Loucy (cell line): ENCODE data around the gene PABPC1L.

Experiments
- H2AFZ ChIP-seq: fragments of 200-600 bp; sonication (generic); 2 replicates; pipeline ENCODE4 v1.6.0; 2016; ENCODE audit warnings: antibody characterized with exemption, mild to moderate bottlenecking, low read length, moderate library complexity
- H3F3A ChIP-seq: fragments of 200-600 bp; 2 replicates; pipeline ENCODE4 v1.6.0; 2016; ENCODE audit warnings: antibody characterized with exemption, low read depth, mild to moderate bottlenecking
- H3K27me3 ChIP-seq: fragments of 200-600 bp; sonication (generic); 2 replicates; pipeline ENCODE4 v1.6.1; 2014; ENCODE audit warnings: low read length, mild to moderate bottlenecking; ENCODE audit not compliant: insufficient read depth, poor library complexity, severe bottlenecking
- H3K36me3 ChIP-seq: fragments of 200-600 bp; sonication (generic); 2 replicates; pipeline ENCODE4 v1.6.1; 2016; ENCODE audit warnings: low read length; ENCODE audit not compliant: insufficient read depth
- H3K4me1 ChIP-seq: fragments of 200-600 bp; sonication (generic); 2 replicates; pipeline ENCODE4 v1.5.1; 2014; ENCODE audit warnings: low read length, mild to moderate bottlenecking; ENCODE audit not compliant: insufficient read depth, poor library complexity, severe bottlenecking
- H3K4me2 ChIP-seq: fragments of 200-600 bp; sonication (generic); 2 replicates; pipeline ENCODE4 v1.6.0; 2014; ENCODE audit warnings: antibody characterized with exemption, low read length, low read depth, mild to moderate bottlenecking; ENCODE audit not compliant: poor library complexity, severe bottlenecking
- H3K4me3 ChIP-seq: fragments of 200-600 bp; sonication (generic); 2 replicates; pipeline ENCODE4 v1.5.1; 2014; ENCODE audit warnings: low read length, mild to moderate bottlenecking, mixed read lengths; ENCODE audit not compliant: poor library complexity, severe bottlenecking
- H3K79me2 ChIP-seq: fragments of 200-600 bp; sonication (generic); 2 replicates; pipeline ENCODE4 v1.6.1; 2014; ENCODE audit warnings: low read length; ENCODE audit not compliant: insufficient read depth
- H3K9ac ChIP-seq: fragments of 200-600 bp; sonication (generic); 2 replicates; pipeline ENCODE4 v1.6.0; 2014; ENCODE audit warnings: mild to moderate bottlenecking, low read depth, low read length, moderate library complexity; ENCODE audit not compliant: poor library complexity, severe bottlenecking
- H3K9me2 ChIP-seq: fragments of 200-600 bp; sonication (generic); replicated peaks from 2 replicates; pipeline ENCODE4 v1.6.1; 2016; ENCODE audit warnings: low read depth, low read length, mixed read lengths
- H3K9me3 ChIP-seq: fragments of 200-600 bp; sonication (generic); 2 replicates; pipeline ENCODE4 v1.6.1; 2014; ENCODE audit warnings: mild to moderate bottlenecking, antibody characterized with exemption, low read length, low read depth; ENCODE audit not compliant: insufficient read depth
- H4K20me1 ChIP-seq: fragments of 200-600 bp; sonication (generic); 2 replicates; pipeline ENCODE4 v1.6.0; 2014; ENCODE audit warnings: antibody characterized with exemption, low read length, mild to moderate bottlenecking; ENCODE audit not compliant: insufficient read depth, poor library complexity, severe bottlenecking
- CTCF ChIP-seq: fragments of 200-600 bp; sonication (generic); conservative IDR thresholded peaks from 2 replicates; pipeline ENCODE4 v1.5.1; 2014; ENCODE audit warnings: mild to moderate bottlenecking, antibody characterized with exemption, low read length
- EZH2phosphoT487 ChIP-seq: fragments of 200-600 bp; IDR thresholded peaks from 2 replicates; pipeline ENCODE4 v1.6.1; 2018; ENCODE audit warnings: antibody characterized with exemption, mild to moderate bottlenecking, moderate library complexity, borderline replicate concordance

PABPC1L gene

GRCh38 chr20:44896583-44896982 is 13.3 kb upstream of the PABPC1L start:
- Histone ChIP-seq H3F3A (peaks cover 6% of the 10 kb centered on the region; the same call in 1 of the 2 replicates), H3K36me3 (peaks cover 23% of the 10 kb centered on the region; the same call in 1 of the 2 replicates), H3K4me1 (peaks cover 54% of the 10 kb centered on the region), H3K79me2 (peaks cover 100% of the 10 kb centered on the region), H3K9me2 (no peaks in the 10 kb centered on the region), H2AFZ (no peak overlapping the region), H4K20me1 (peaks cover 99% of the 10 kb centered on the region), H3K9me3 (no peaks in the 10 kb centered on the region), H3K27me3 (no peaks in the 10 kb centered on the region), H3K9ac (no peak overlapping the region), H3K4me3 (no peak overlapping the region), H3K4me2 (peak overlapping the region; percentile 25)
- TF ChIP-seq CTCF: no peak
- no peak for TF ChIP-seq EZH2phosphoT487

- Histone ChIP-seq H3K4me2 (no peak overlapping the region), H3K9ac (no peak overlapping the region), H3K4me3 (no peak overlapping the region), H3K36me3 (peaks cover 27% of the 10 kb centered on the region; the same call in 1 of the 2 replicates), H3K4me1 (peaks cover 49% of the 10 kb centered on the region), H3K27me3 (no peaks in the 10 kb centered on the region), H4K20me1 (peaks cover 97% of the 10 kb centered on the region), H3K9me3 (no peaks in the 10 kb centered on the region), H3K9me2 (no peaks in the 10 kb centered on the region), H3K79me2 (peaks cover 100% of the 10 kb centered on the region), H3F3A (peaks cover 6% of the 10 kb centered on the region; the same call in 1 of the 2 replicates), H2AFZ (no peak overlapping the region)
- TF ChIP-seq CTCF (no peak), EZH2phosphoT487 (no peak)
Measured at GRCh38 chr20:44897133-44897532, 12.7 kb upstream of the PABPC1L start.

GRCh38 chr20:44900231-44900854 is 9.5 kb upstream of the PABPC1L start:
- no peaks in the 10 kb centered on the region for H3K9me3 ChIP-seq
- no peaks in the 10 kb centered on the region for H3K9me2 ChIP-seq
- no peak for TF ChIP-seq EZH2phosphoT487
- no peak for TF ChIP-seq CTCF
- H3K4me1 ChIP-seq: peaks cover 33% of the 10 kb centered on the region
- H3K27me3 ChIP-seq: no peaks in the 10 kb centered on the region
- no peak overlapping the region for H3K9ac ChIP-seq
- peaks cover 6% of the 10 kb centered on the region; the same call in 1 of the 2 replicates for H3F3A ChIP-seq
- H3K4me3 ChIP-seq: no peak overlapping the region
- peaks cover 75% of the 10 kb centered on the region for H3K79me2 ChIP-seq
- H4K20me1 ChIP-seq: peaks cover 73% of the 10 kb centered on the region
- peaks cover 52% of the 10 kb centered on the region for H3K36me3 ChIP-seq
- H3K4me2 ChIP-seq: peak overlapping the region; percentile 36
- H2AFZ ChIP-seq: no peak overlapping the region
